ENCODE measurements around the gene ZNF646.

DNA sequence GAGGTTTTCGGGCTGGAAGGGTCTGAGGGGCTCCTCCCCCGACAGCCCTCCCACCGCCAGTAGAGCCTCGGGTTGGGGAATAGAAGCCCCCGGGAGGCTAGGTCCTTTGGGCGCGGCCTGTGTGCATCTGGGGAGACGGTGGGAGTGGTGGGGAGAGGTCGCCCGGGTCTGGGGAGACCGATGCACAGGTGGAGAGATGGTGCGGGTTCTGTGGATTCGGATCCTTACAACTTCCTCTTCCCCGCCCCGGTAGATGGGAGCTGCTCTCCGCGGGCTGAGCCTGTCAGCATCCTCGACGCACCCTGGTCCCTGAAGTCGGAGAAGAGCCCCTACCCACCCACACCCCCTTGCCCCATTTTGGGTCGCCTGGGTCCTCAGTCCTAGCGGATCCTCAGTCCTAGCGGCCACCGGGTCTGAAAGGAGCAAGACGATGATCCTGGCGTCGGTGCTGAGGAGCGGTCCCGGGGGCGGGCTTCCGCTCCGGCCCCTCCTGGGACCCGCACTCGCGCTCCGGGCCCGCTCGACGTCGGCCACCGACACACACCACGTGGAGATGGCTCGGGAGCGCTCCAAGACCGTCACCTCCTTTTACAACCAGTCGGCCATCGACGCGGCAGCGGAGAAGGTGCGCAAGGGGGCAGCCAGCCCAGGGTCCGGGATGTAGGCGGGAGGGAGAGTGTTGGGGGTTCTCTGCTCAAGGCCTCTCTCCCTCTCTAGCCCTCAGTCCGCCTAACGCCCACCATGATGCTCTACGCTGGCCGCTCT is 34.8 kb downstream of the ZNF646 start:
- TF ChIP-seq, protein P1, sequence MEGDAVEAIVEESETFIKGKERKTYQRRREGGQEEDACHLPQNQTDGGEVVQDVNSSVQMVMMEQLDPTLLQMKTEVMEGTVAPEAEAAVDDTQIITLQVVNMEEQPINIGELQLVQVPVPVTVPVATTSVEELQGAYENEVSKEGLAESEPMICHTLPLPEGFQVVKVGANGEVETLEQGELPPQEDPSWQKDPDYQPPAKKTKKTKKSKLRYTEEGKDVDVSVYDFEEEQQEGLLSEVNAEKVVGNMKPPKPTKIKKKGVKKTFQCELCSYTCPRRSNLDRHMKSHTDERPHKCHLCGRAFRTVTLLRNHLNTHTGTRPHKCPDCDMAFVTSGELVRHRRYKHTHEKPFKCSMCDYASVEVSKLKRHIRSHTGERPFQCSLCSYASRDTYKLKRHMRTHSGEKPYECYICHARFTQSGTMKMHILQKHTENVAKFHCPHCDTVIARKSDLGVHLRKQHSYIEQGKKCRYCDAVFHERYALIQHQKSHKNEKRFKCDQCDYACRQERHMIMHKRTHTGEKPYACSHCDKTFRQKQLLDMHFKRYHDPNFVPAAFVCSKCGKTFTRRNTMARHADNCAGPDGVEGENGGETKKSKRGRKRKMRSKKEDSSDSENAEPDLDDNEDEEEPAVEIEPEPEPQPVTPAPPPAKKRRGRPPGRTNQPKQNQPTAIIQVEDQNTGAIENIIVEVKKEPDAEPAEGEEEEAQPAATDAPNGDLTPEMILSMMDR (IDR thresholded peaks at IDR 0.05): no peak
- TF ChIP-seq POLR2A (IDR thresholded peaks at IDR 0.05): no peak

All from vagina (tissue), 2 donors.